Tibial nerve (tissue), 3 donors: Measurements from ENCODE around the gene MAP3K15.

Experiments used
- POLR2A ChIP-seq, 2 donors: fragments of 450-650 bp; IDR thresholded peaks; one replicate each; pipeline ENCODE4 v1.6.1; 2017; ENCODE audit warnings: antibody characterized with exemption in 2 of 2, mild to moderate bottlenecking in 2 of 2, moderate library complexity in 2 of 2
- TF ChIP-seq, protein P1 (sequence below), 5 experiments: fragments of 200-600 bp in 3 of 5; fragments of 450-650 bp in 2 of 5; sonication (generic) in 3 of 5; IDR thresholded peaks; one replicate each; pipeline ENCODE4 v1.5.1; 2016 to 2019; ENCODE audit warnings: antibody characterized with exemption in 5 of 5, mild to moderate bottlenecking in 3 of 5, moderate library complexity in 2 of 5

DNA sequence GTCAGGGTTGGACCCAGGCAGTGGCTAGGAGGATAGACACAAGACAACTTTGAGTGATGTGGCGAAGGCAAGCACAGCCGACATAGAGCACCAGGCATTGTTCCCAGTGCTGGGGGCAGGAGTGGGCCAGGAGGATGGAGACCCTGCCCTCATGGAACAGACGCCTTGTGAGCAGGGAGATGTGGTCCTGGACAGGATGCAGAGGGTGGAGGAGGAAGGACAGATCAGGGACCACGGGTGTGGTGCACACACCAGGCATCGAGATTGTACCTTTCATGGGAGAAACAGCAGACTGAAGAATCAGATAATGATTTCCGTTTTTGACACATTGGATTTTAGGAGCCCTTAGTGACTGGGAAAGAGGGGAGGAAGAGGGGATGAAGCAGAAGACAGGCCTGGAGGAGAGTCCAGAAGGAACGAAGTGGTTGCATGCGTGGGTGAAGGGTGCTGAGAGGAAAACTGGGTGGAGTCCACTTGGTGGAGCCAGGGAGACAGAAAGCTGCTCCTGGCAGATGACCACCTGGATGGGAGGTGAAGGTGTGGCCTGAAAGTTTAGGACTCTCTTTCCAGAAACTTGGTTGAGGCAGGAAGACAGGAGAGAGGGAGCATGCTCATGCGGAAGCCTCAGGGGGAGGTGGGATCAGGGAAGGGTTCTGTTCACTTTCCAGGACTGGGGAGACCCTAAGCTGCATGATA, 27.9 kb upstream of the MAP3K15 start:
- TF ChIP-seq POLR2A (IDR thresholded peaks at IDR 0.05): no peak
- TF ChIP-seq, protein P1, sequence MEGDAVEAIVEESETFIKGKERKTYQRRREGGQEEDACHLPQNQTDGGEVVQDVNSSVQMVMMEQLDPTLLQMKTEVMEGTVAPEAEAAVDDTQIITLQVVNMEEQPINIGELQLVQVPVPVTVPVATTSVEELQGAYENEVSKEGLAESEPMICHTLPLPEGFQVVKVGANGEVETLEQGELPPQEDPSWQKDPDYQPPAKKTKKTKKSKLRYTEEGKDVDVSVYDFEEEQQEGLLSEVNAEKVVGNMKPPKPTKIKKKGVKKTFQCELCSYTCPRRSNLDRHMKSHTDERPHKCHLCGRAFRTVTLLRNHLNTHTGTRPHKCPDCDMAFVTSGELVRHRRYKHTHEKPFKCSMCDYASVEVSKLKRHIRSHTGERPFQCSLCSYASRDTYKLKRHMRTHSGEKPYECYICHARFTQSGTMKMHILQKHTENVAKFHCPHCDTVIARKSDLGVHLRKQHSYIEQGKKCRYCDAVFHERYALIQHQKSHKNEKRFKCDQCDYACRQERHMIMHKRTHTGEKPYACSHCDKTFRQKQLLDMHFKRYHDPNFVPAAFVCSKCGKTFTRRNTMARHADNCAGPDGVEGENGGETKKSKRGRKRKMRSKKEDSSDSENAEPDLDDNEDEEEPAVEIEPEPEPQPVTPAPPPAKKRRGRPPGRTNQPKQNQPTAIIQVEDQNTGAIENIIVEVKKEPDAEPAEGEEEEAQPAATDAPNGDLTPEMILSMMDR (IDR thresholded peaks at IDR 0.05): no peak
